ENCODE results near the gene ARHGEF3.

- TF ChIP-seq RAD21 (conservative IDR thresholded peaks at IDR 0.05) (no peak), CTCF (IDR thresholded peaks at IDR 0.05; ENCODE audit: poor library complexity, severe bottlenecking) (no peak), EZH2 (IDR thresholded peaks at IDR 0.05; ENCODE audit: borderline replicate concordance, insufficient read depth, low read length, poor library complexity, severe bottlenecking) (no peak), SMC3 (conservative IDR thresholded peaks at IDR 0.05; ENCODE audit: poor library complexity) (no peak), POLR2AphosphoS5 (IDR thresholded peaks at IDR 0.05) (no peak), TAF1 (IDR thresholded peaks at IDR 0.05; ENCODE audit: low read depth) (no peak), REST (IDR thresholded peaks at IDR 0.05; ENCODE audit: borderline replicate concordance) (no peak), EP300 (conservative IDR thresholded peaks at IDR 0.05; ENCODE audit: poor library complexity, severe bottlenecking) (no peak), MXI1 (conservative IDR thresholded peaks at IDR 0.05; ENCODE audit: poor library complexity, severe bottlenecking) (no peak)
Measured at GRCh38 chr3:56776556-56776950, 25.2 kb downstream of the ARHGEF3 start.
